ENCODE results near the gene SFTA2. TPM values are rescaled to one million over a fixed set of nuclear protein-coding genes. Genes with fewer than 3 reads are reported as not detected.

The SFTA2 gene
- total RNA-seq, 4 donors from 2014 or later: 2.0 to 31.7 (median 6.4) TPM

DNA sequence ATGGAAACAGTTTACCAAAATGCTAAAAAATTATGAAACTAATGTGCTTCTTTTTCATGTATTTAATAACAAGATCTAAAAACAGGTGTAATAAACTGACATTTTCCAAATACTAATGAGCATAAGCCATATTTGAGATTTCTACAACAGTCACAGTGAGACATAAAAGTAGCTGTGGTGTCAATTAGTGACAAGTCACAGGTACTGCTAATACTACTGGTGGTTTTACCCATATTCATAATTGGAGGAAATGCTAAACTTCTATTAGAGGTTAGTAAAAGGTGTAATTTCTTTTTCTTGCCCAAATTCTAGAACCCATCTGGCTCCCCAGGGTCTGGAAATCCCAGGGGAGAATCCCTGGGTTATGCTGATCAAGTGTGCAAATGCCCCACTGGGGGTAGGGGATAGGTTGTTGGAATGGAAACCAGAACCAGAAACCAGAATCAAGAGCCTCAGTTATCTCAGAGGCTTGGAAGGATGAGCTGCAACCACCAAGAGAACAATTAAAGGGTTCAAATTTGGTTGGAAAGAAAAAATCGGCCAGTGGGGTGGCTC is 31.0 kb downstream of the SFTA2 start:
- Histone ChIP-seq H3K36me3 (peaks cover 26 to 46% (median 29%) of the 10 kb centered on the region in 3 donors), H3K27ac (no peak overlapping the region), H3K4me1 (peaks cover 0 to 11% (median 0%) of the 10 kb centered on the region in 3 donors), H3K9me3 (no peaks in the 10 kb centered on the region), H3K4me3 (no peak overlapping the region), H3K27me3 (no peaks in the 10 kb centered on the region)
- 50 to 69% methylated on average over 1 of the region's 1 CpG for WGBS, 2 donors
- TF ChIP-seq, protein P1, sequence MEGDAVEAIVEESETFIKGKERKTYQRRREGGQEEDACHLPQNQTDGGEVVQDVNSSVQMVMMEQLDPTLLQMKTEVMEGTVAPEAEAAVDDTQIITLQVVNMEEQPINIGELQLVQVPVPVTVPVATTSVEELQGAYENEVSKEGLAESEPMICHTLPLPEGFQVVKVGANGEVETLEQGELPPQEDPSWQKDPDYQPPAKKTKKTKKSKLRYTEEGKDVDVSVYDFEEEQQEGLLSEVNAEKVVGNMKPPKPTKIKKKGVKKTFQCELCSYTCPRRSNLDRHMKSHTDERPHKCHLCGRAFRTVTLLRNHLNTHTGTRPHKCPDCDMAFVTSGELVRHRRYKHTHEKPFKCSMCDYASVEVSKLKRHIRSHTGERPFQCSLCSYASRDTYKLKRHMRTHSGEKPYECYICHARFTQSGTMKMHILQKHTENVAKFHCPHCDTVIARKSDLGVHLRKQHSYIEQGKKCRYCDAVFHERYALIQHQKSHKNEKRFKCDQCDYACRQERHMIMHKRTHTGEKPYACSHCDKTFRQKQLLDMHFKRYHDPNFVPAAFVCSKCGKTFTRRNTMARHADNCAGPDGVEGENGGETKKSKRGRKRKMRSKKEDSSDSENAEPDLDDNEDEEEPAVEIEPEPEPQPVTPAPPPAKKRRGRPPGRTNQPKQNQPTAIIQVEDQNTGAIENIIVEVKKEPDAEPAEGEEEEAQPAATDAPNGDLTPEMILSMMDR (IDR thresholded peaks at IDR 0.05): no peak
- TF ChIP-seq POLR2A (IDR thresholded peaks at IDR 0.05): no peak
- intact Hi-C loops (cut with DNase I): no loop called here
- DNase-seq: no peak

DNA sequence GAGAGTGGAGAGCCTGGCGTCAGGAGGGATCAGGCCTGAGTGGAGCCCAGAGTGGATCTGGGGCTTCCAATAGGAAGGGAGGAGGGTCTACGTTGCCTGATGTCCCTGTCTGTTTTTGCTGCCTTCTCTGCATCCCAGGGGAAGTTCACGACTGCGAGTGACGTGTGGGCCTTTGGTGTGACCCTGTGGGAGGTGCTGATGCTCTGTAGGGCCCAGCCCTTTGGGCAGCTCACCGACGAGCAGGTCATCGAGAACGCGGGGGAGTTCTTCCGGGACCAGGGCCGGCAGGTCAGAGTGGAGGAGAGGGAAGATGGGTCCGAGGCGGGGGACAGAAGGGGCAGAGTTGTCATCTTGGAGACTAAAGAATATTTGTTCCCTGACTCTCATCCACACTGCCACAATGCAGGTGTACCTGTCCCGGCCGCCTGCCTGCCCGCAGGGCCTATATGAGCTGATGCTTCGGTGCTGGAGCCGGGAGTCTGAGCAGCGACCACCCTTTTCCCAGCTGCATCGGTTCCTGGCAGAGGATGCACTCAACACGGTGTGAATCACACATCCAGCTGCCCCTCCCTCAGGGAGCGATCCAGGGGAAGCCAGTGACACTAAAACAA is 33.1 kb downstream of the SFTA2 start:
- Histone ChIP-seq H3K4me3 (no peak overlapping the region), H3K27me3 (no peaks in the 10 kb centered on the region), H3K9me3 (no peaks in the 10 kb centered on the region), H3K27ac (no peak overlapping the region), H3K4me1 (peaks cover 0 to 11% (median 0%) of the 10 kb centered on the region in 3 donors), H3K36me3 (peaks cover 35 to 66% (median 44%) of the 10 kb centered on the region in 3 donors)
- intact Hi-C loops (cut with DNase I): no loop called here
- no peak for DNase-seq
- 70 to 81% methylated on average over 11 to 20 of the region's 23 CpGs for WGBS, 2 donors
- TF ChIP-seq POLR2A (IDR thresholded peaks at IDR 0.05): no peak
- TF ChIP-seq, protein P1 (IDR thresholded peaks at IDR 0.05): no peak

DNA sequence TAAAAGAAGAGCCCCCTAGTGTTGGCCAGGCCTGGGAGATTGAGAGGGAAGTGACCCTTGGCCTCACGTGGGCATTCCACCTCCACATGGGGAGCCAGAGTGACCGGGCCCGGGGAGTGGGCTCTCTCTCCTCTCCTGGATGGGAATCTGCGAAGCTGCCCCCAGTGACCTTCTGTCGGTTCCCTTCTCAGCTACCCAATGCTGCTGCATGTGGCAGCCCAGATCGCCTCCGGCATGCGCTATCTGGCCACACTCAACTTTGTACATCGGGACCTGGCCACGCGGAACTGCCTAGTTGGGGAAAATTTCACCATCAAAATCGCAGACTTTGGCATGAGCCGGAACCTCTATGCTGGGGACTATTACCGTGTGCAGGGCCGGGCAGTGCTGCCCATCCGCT is 34.1 kb downstream of the SFTA2 start:
- Histone ChIP-seq H3K9me3 (no peaks in the 10 kb centered on the region), H3K36me3 (peaks cover 42 to 76% (median 54%) of the 10 kb centered on the region in 3 donors), H3K27ac (no peak overlapping the region), H3K27me3 (no peaks in the 10 kb centered on the region), H3K4me1 (peaks cover 0 to 9% (median 0%) of the 10 kb centered on the region in 3 donors), H3K4me3 (no peak overlapping the region)
- TF ChIP-seq, protein P1 (IDR thresholded peaks at IDR 0.05): no peak
- TF ChIP-seq POLR2A (IDR thresholded peaks at IDR 0.05): no peak
- intact Hi-C loops (cut with DNase I): no loop called here
- 50 to 86% methylated on average over 2 to 15 of the region's 16 CpGs for WGBS, 2 donors
- DNase-seq: no peak

DNA sequence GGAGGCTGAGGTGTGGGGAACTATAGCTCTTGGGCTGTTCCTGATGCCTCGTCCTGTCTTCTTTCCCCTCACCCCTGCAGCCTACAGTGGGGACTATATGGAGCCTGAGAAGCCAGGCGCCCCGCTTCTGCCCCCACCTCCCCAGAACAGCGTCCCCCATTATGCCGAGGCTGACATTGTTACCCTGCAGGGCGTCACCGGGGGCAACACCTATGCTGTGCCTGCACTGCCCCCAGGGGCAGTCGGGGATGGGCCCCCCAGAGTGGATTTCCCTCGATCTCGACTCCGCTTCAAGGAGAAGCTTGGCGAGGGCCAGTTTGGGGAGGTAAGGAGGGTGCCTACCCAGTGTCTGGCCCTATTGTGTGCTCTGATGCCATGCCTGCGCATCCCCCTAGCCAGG is 35.4 kb downstream of the SFTA2 start:
- H3K9me3 ChIP-seq: no peaks in the 10 kb centered on the region
- 92% methylated on average over 2 to 5 of the region's 13 CpGs for WGBS, 2 donors

DNA sequence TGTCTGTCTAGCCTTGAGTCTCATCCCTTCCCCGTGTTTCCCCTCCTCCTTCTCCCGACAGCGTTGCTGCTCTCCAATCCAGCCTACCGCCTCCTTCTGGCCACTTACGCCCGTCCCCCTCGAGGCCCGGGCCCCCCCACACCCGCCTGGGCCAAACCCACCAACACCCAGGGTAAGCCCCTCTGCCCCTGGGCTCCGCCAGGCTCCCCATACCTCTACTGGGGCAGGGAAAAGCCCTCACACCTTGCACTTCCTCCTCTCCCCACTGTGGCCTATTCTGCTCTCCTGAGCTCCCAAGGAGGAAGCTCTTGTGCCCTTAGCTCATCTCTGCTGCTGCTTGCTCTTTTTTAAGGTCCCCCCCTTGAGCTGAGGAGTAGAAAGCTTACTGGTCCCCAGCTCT is 36.6 kb downstream of the SFTA2 start:
- no peak overlapping the region for H3K27ac ChIP-seq
- WGBS, 2 donors: 66 to 74% methylated on average over 10 of the region's 10 CpGs
- intact Hi-C loops (cut with DNase I): no loop called here
- H3K9me3 ChIP-seq: no peaks in the 10 kb centered on the region
- H3K27me3 ChIP-seq: no peaks in the 10 kb centered on the region
- H3K36me3 ChIP-seq: peaks cover 59 to 100% (median 71%) of the 10 kb centered on the region in 3 donors
- TF ChIP-seq POLR2A (IDR thresholded peaks at IDR 0.05): no peak
- TF ChIP-seq, protein P1 (IDR thresholded peaks at IDR 0.05): no peak
- no peak overlapping the region for H3K4me3 ChIP-seq
- peaks cover 4 to 9% (median 5%) of the 10 kb centered on the region in 3 donors for H3K4me1 ChIP-seq
- no peak for DNase-seq

More for the DNA sequence above, 35.4 kb downstream of the SFTA2 start:
- no peak overlapping the region for H3K27ac ChIP-seq
- no peak for DNase-seq
- no peak for TF ChIP-seq POLR2A (IDR thresholded peaks at IDR 0.05)
- TF ChIP-seq, protein P1 (IDR thresholded peaks at IDR 0.05): no peak
- H3K4me3 ChIP-seq: no peak overlapping the region
- H3K27me3 ChIP-seq: no peaks in the 10 kb centered on the region
- intact Hi-C loops (cut with DNase I): no loop called here
- H3K4me1 ChIP-seq: no peaks in the 10 kb centered on the region
- H3K36me3 ChIP-seq: peaks cover 50 to 90% (median 64%) of the 10 kb centered on the region in 3 donors

Measured in esophagus squamous epithelium (tissue), 5 donors.